HTERT RPE-1 (cell line): ENCODE results near the gene LPAR3.

Source experiments
- in situ Hi-C: fragments of 300-500 bp; cut with MboI; formaldehyde crosslinking; loops from 4 replicates; pipeline ENCODE4 v1.14.3; 2020; ENCODE audit warnings: low sequenced_read_pairs

LPAR3 gene

GRCh38 chr1:84833194-84833593 is 59.8 kb downstream of the LPAR3 start:
- in situ Hi-C loops, result no loop called here

- in situ Hi-C loops, result no loop called here
These were observed 62.9 kb downstream of the LPAR3 start for GRCh38 chr1:84830136-84830535.

- in situ Hi-C loops, result no loop called here
These were observed 65.0 kb downstream of the LPAR3 start for GRCh38 chr1:84827976-84828375.

GRCh38 chr1:84827555-84827954 is 65.5 kb downstream of the LPAR3 start:
- in situ Hi-C loops, result no loop called here

- in situ Hi-C loops, result no loop called here
These were observed 67.8 kb downstream of the LPAR3 start for GRCh38 chr1:84825161-84825560.

- in situ Hi-C loops, result no loop called here
These were observed 69.0 kb downstream of the LPAR3 start for GRCh38 chr1:84823991-84824390.

- in situ Hi-C loops, result no loop called here
These were observed 69.5 kb downstream of the LPAR3 start for GRCh38 chr1:84823511-84823910.

GRCh38 chr1:84810343-84810742 is 82.7 kb downstream of the LPAR3 start:
- in situ Hi-C loops, result no loop called here

- in situ Hi-C loops, result no loop called here
These were observed 84.0 kb downstream of the LPAR3 start for GRCh38 chr1:84809023-84809422.

GRCh38 chr1:84803604-84804003 is 89.4 kb downstream of the LPAR3 start:
- in situ Hi-C loops, result no loop called here

- in situ Hi-C loops, result no loop called here
These were observed 90.3 kb downstream of the LPAR3 start for GRCh38 chr1:84802567-84803232.

- in situ Hi-C loops, result no loop called here
These were observed 92.6 kb downstream of the LPAR3 start for GRCh38 chr1:84800090-84801073.

- in situ Hi-C loops, result no loop called here
These were observed 95.4 kb downstream of the LPAR3 start for GRCh38 chr1:84797603-84798002.

GRCh38 chr1:84795966-84796600 is 96.9 kb downstream of the LPAR3 start:
- in situ Hi-C loops, result no loop called here

- in situ Hi-C loops, result no loop called here
These were observed 97.8 kb downstream of the LPAR3 start for GRCh38 chr1:84795213-84795612.

GRCh38 chr1:84792421-84792820 is 100.6 kb downstream of the LPAR3 start:
- in situ Hi-C loops, result no loop called here

- in situ Hi-C loops, result no loop called here
These were observed 104.0 kb downstream of the LPAR3 start for GRCh38 chr1:84789014-84789413.

GRCh38 chr1:84785271-84786036 is 107.6 kb downstream of the LPAR3 start:
- in situ Hi-C loops, result no loop called here

- in situ Hi-C loops, result no loop called here
These were observed 110.1 kb downstream of the LPAR3 start for GRCh38 chr1:84782881-84783280.

- in situ Hi-C loops, result no loop called here
These were observed 110.8 kb downstream of the LPAR3 start for GRCh38 chr1:84781946-84782771.
